ACHN (cell line): ENCODE measurements around the gene SOWAHB.
"Not testable (repeated sequence)": the region's sequence is repeated elsewhere in the genome, so short reads cannot be mapped to it uniquely, and the experiment has no call there.

Experiments
- DNase-seq: peaks from one replicate; pipeline ENCODE4 v3.0.0-alpha.2; 2015
- in situ Hi-C: cut with HindIII; loops from 2 replicates; pipeline ENCODE4 v1.10.0; 2017; ENCODE audit warnings: low sequenced_read_pairs, low pct_ligation_motif_present, low pct_unique_long_range_greater_than_20kb

The SOWAHB gene

GRCh38 chr4:76896614-76897535, 1.1 kb downstream of the SOWAHB start:
- in situ Hi-C loops, result no loop called here
- peak; percentile 19 for DNase-seq

- in situ Hi-C loops, result no loop called here
Measured at GRCh38 chr4:76896048-76896447, 1.9 kb downstream of the SOWAHB start.

GRCh38 chr4:76895619-76896018, 2.3 kb downstream of the SOWAHB start:
- no peak for DNase-seq

More at GRCh38 chr4:76896048-76896447, 1.9 kb downstream of the SOWAHB start:
- DNase-seq, result no peak

GRCh38 chr4:76894537-76895255, 3.2 kb downstream of the SOWAHB start:
- no peak for DNase-seq
- in situ Hi-C loops, result no loop called here

More at GRCh38 chr4:76895619-76896018, 2.3 kb downstream of the SOWAHB start:
- in situ Hi-C loops, result no loop called here

GRCh38 chr4:76892601-76893000, 5.3 kb downstream of the SOWAHB start:
- no peak for DNase-seq
- in situ Hi-C loops, result no loop called here

GRCh38 chr4:76892001-76892400, 5.9 kb downstream of the SOWAHB start:
- DNase-seq, result no peak
- in situ Hi-C loops, result no loop called here

- in situ Hi-C loops, result no loop called here
- no peak for DNase-seq
Measured at GRCh38 chr4:76886848-76887441, 11.0 kb downstream of the SOWAHB start.

GRCh38 chr4:76886214-76886613, 11.7 kb downstream of the SOWAHB start:
- DNase-seq, result no peak
- in situ Hi-C loops, result no loop called here

GRCh38 chr4:76883147-76883546, 14.8 kb downstream of the SOWAHB start:
- in situ Hi-C loops, result no loop called here
- DNase-seq, result no peak

- in situ Hi-C loops, result no loop called here
- DNase-seq, result no peak
Measured at GRCh38 chr4:76882630-76883029, 15.3 kb downstream of the SOWAHB start.

GRCh38 chr4:76881375-76881774, 16.6 kb downstream of the SOWAHB start:
- no peak for DNase-seq
- in situ Hi-C loops, result no loop called here

GRCh38 chr4:76879731-76880364, 18.1 kb downstream of the SOWAHB start:
- in situ Hi-C loops, result no loop called here
- DNase-seq, result no peak

- DNase-seq, in situ Hi-C loops: not testable (repeated sequence)
Measured at GRCh38 chr4:76878641-76879165, 19.2 kb downstream of the SOWAHB start.

GRCh38 chr4:76874176-76874575, 23.8 kb downstream of the SOWAHB start:
- no peak for DNase-seq
- in situ Hi-C loops, result no loop called here

GRCh38 chr4:76873495-76873894, 24.4 kb downstream of the SOWAHB start:
- no peak for DNase-seq
- in situ Hi-C loops, result no loop called here

GRCh38 chr4:76872556-76872955, 25.4 kb downstream of the SOWAHB start:
- DNase-seq, result no peak
- in situ Hi-C loops, result no loop called here

GRCh38 chr4:76868780-76869179, 29.2 kb downstream of the SOWAHB start:
- DNase-seq, in situ Hi-C loops: not testable (repeated sequence)

- in situ Hi-C loops, result no loop called here
- DNase-seq, result no peak
Measured at GRCh38 chr4:76867880-76868655, 29.9 kb downstream of the SOWAHB start.
